ENCODE measurements around the gene ZNF804A.

Gene ZNF804A

DNA sequence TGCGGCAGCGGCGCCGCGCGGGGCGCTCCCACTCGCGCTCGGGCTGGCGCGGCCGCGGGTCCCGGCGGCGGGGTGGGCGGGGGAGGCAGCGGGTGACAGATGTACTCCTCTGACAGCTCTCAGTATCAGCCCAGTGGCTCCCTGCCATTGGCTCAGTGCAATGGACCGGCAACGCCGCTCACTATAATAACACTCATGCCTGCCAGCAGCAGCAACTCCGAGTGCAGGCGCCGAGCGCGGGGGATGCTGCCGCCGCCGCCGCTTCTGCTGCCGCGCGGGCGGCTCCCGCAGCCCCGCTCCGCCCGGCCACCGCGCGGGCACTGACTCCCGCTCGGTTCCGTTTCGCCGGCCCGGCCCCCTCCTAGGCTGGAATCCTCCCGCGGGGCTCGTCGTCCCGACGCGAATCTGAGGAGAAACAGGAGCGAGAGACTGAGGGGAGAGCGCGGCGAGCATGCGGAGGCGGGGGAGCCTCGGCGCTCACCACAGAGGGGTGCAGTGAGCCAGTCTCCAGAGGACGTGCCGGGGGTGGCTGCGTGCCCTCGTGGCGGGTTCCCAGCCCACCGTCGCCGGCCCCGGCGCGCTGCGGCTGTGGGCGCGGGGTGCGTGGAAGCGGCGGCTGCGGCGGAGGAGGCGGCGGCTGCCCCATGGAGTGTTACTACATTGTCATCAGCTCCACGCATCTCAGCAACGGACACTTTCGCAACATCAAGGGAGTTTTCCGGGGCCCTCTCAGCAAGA lies at the start of gene ZNF804A:
Gene ZNF804A (plus strand): TSS at position 214 of the 738 bp plus-strand sequence. CDS start 431 bp downstream, at position 645.
- peak within 1 kb of the TSS; percentile 27; the same call in 1 of the 2 replicates for H3K4me3 ChIP-seq (ENCODE audit: low read depth, low read length)
- TF ChIP-seq, protein P1, sequence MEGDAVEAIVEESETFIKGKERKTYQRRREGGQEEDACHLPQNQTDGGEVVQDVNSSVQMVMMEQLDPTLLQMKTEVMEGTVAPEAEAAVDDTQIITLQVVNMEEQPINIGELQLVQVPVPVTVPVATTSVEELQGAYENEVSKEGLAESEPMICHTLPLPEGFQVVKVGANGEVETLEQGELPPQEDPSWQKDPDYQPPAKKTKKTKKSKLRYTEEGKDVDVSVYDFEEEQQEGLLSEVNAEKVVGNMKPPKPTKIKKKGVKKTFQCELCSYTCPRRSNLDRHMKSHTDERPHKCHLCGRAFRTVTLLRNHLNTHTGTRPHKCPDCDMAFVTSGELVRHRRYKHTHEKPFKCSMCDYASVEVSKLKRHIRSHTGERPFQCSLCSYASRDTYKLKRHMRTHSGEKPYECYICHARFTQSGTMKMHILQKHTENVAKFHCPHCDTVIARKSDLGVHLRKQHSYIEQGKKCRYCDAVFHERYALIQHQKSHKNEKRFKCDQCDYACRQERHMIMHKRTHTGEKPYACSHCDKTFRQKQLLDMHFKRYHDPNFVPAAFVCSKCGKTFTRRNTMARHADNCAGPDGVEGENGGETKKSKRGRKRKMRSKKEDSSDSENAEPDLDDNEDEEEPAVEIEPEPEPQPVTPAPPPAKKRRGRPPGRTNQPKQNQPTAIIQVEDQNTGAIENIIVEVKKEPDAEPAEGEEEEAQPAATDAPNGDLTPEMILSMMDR (IDR thresholded peaks at IDR 0.05; ENCODE audit: low read depth, low read length, missing control alignments): no peak
- DNase-seq (ENCODE audit: low read depth): no peak

DNA sequence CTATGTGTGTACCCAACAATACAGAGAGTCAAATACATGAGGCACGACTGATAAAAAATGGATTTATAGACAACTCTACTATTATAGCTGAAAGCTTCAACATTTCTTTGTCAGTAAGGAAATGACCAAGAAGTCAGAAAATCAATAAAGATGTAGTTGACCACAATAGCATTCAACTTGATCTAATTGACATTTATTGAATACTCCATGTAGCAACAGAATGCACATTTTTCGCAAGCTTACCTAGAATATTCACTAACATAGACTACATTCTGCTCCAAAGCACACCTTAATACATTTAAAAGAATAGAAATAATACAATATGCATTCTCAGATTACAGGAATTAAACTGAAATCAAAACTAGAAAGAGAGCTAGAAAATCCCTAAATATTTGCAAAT lies 49.2 kb upstream of the ZNF804A start:
- DNase-seq (ENCODE audit: low read depth): no peak
- TF ChIP-seq, protein P1 (IDR thresholded peaks at IDR 0.05; ENCODE audit: low read depth, low read length, missing control alignments): no peak
- no peak overlapping the region for H3K4me3 ChIP-seq (ENCODE audit: low read depth, low read length)

DNA sequence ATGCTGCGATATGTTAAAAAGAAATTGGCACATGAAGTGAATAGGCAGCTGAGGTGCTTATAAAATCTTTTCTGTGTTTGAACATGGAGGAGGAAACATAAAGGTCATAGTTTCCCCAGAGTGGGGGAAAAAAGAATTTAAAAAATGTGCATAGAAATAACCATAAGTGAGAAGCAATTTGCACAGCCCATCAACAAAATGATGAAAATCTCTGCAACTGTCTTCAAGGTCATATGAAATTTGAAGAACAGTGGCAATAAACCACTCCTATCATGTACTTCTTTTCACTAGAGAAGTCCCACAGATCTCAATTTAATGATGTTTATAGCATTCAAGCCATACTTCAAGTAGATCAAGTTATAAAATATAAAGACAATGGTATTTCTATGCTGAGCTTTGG lies 46.7 kb upstream of the ZNF804A start:
- H3K4me3 ChIP-seq (ENCODE audit: low read depth, low read length): no peak overlapping the region
- TF ChIP-seq, protein P1 (IDR thresholded peaks at IDR 0.05; ENCODE audit: low read depth, low read length, missing control alignments): no peak
- no peak for DNase-seq (ENCODE audit: low read depth)

DNA sequence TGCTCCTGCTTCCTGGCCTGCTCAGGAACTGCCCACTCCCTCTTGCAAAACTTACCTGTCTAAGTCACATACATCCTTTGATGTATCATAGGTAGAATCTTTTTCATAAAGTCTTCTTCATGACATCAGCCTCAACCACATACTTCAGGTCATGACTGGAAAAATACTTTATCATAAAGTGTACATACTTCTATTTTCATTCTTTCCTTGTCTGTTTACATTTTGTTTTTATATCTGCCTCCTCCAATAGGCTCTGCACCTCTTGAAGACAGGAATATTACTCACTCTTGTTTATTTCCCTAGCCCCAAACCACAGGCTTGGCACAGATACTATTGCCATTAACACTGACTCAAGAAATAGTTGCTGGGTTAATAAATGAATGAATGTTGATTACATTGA lies 43.6 kb upstream of the ZNF804A start:
- DNase-seq (ENCODE audit: low read depth): no peak
- H3K4me3 ChIP-seq (ENCODE audit: low read depth, low read length): no peak overlapping the region
- TF ChIP-seq, protein P1 (IDR thresholded peaks at IDR 0.05; ENCODE audit: low read depth, low read length, missing control alignments): no peak

DNA sequence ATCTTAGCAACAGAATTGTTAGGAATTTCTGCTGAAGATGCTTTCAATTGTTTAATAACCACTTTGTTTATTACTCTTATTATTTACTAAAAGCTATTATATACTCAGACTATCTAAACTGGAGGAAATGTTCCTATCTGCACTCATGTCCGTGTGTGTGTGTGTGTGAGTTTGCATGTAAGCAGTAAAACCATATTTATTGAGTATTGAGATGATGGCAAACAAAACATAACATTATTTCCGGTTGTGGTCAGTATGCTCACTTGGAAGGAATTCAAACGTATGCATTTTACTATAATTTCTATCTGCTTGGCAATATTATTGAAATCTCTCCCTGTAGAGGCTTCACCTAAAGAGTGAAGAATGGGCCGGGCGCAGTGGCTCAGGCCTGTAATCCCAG lies 43.0 kb upstream of the ZNF804A start:
- DNase-seq (ENCODE audit: low read depth): no peak

DNA sequence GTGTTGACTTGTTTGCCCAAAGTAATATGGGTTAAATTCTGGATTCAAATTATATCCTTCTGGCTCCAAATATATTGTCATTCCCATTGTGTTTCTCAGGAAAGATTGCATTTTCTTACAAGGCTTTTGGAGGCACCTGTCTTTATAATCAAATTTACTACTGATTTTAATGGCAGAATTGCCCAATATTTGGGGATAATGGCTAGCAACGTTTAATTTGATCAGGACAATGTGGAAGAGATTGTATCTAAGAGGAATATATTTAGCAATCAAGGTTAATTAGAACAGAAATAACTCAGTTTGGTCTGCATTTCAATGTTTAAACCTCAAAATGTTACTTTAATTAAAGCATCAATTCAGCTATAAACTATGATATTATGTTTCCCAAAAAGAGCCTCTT lies 41.7 kb upstream of the ZNF804A start:
- DNase-seq (ENCODE audit: low read depth): no peak
- no peak overlapping the region for H3K4me3 ChIP-seq (ENCODE audit: low read depth, low read length)
- TF ChIP-seq, protein P1 (IDR thresholded peaks at IDR 0.05; ENCODE audit: low read depth, low read length, missing control alignments): no peak

More for the DNA sequence above, 43.0 kb upstream of the ZNF804A start:
- TF ChIP-seq, protein P1 (IDR thresholded peaks at IDR 0.05; ENCODE audit: low read depth, low read length, missing control alignments): no peak
- no peak overlapping the region for H3K4me3 ChIP-seq (ENCODE audit: low read depth, low read length)

All from GM12864 (cell line).